NCI-H510A treated with DMSO at 0.1 percent for 48 hours (cell line): ENCODE data around the gene ROBO2.
A peak's percentile ranks its signal among the peaks of the same experiment; 100 is the strongest.

Experiments used
- DNase-seq: peaks from one replicate; lab custom pipeline; 2025; lab: John Stamatoyannopoulos, UW

Gene ROBO2

DNA sequence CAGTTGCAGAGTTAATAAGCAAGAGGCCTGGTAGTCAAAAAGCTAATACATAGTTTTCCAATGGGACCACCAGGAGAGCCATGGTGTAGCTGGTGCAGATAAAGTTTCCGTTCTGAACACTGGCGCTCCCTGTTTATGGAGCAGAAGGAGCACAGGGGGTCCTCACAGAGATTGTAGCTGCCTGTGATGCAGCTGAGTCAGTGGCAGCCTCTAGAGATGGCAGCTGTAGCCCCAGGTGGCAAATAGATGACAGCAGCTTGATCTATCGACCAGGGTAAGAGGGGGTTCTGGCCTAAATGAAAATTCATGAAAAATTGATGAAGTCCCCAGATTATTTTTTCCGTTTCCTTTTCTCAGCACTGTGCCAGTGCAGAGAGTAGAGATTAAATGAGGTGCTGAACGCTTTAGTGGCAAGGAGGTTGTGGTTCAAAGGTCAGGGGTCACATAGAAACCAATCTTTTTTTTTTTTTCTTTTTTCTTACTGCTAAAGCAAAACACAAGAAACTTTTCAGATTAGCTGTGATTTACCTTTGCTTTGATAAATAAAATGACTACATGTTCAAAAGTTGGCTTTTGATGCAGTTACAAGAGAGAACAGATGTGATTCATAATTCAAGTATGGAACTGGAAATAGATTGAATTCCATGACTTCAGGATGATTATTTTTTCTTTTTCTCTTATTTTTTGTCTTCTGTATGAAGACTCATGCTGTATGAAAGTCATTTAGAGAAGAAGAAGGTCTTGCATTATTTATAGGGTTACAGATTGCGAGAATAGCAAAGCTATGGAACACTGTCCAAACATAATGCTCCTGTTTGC lies 63.3 kb downstream of the ROBO2 start:
- no peak for DNase-seq

GRCh38 chr3:77122652-77123051 lies 82.8 kb downstream of the ROBO2 start:
- no peak for DNase-seq

DNA sequence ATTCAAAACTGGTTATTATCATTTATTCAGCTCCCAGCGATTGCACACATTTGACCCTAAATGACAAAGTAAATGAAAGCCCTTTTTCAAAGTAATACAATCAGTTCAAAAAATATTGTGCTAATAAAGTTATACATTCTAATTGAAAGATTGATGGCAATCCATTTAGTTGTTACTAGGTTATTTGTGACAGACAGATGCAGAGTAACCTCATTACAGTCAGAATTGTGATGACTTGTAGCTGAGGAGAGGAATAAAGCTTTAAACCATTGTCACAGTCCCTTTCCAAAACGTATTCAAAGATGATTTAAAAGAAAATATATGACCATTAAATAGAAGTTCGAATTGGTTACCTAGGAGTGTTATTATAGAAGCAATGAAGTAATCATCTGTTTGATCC lies 86.1 kb downstream of the ROBO2 start:
- DNase-seq: no peak

- DNase-seq: peak; percentile 56
Measured at GRCh38 chr3:77134769-77135168, 94.9 kb downstream of the ROBO2 start.

DNA sequence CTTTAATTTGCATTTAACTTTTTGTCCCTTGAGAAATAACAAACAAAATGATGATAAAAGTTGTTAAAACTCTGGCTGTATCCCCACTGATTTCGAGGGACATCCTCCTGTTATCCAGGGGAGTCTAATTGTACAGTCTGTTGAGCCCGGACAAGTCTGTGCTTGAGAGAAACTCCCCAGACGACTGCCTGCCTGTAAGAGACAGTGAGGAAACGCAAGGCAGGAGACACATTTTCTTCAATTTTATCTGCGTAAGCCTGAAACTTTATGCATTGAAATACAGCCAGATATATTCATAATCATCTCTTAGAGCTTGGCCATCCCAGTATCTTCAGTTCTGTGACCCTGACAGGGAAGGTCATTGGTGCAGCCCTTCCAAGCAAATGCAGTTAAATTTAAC lies 97.7 kb downstream of the ROBO2 start:
- no peak for DNase-seq

- no peak for DNase-seq
Measured at GRCh38 chr3:77139624-77140023, 99.7 kb downstream of the ROBO2 start.

GRCh38 chr3:77141423-77141822 lies 101.5 kb downstream of the ROBO2 start:
- DNase-seq: no peak

- no peak for DNase-seq
Measured at GRCh38 chr3:77142578-77142977, 102.7 kb downstream of the ROBO2 start.

- no peak for DNase-seq
Measured at GRCh38 chr3:77146004-77146403, 106.1 kb downstream of the ROBO2 start.

- DNase-seq: no peak
Measured at GRCh38 chr3:77147836-77148578, 108.1 kb downstream of the ROBO2 start.

- no peak for DNase-seq
Measured at GRCh38 chr3:77149382-77149781, 109.5 kb downstream of the ROBO2 start.

DNA sequence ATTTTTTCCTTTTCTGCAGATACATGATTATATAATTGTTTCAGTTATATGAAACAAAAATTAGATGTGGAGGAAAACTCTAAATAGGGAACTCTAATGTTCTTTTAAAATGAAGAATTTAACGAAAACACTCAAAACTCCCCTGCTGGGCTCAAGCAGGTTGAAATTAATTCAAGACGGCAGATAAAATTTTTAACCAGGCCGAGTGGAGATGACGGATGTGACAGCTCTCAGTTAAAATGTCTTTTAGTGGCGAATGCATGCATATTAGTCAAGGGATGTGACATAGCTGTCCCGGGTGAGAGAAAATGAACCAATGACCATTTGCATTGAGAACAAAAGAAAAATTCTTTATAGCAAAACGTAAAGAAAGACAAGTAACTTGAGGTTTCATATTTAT lies 110.1 kb downstream of the ROBO2 start:
- DNase-seq: no peak

GRCh38 chr3:77150759-77151158 lies 110.9 kb downstream of the ROBO2 start:
- DNase-seq: no peak

DNA sequence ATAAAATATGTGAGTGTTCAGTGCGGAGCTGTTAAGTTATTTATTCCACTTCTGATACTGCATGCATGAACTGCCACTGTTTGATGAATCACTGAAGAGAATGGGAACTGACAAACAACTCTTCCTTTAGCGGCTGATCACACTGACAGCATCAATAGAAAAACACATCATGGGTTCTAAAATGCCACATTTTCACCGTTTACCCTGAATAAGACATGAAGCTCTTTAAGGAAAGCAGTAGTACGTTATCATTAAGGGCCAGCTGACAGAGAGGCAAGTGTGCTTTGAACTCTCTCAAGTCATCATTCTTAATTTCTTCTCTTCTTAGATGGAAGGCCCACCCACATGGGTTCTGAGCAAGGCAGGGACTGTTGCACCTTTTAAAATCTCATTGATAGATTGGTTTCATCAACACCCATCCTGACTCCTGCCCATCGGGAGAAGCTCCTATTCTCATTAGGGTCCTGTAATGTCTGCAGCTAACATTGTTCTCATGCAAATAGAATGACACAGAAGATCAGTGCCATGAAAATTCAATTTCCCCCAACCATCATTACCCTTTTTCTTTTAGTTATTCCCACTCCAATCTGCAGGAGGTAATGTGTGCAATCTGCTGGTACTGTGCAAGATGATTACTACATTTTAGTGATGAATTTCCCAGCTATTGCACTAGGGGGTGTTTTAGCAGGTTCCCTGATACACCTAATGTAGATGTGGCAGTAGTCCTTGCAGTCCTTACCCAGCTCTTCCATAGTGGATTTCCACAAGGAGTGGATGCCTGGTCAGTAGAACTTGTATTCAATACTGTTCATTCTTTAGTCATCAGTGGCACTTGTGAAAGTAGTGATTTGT lies 119.1 kb downstream of the ROBO2 start:
- DNase-seq: no peak

DNA sequence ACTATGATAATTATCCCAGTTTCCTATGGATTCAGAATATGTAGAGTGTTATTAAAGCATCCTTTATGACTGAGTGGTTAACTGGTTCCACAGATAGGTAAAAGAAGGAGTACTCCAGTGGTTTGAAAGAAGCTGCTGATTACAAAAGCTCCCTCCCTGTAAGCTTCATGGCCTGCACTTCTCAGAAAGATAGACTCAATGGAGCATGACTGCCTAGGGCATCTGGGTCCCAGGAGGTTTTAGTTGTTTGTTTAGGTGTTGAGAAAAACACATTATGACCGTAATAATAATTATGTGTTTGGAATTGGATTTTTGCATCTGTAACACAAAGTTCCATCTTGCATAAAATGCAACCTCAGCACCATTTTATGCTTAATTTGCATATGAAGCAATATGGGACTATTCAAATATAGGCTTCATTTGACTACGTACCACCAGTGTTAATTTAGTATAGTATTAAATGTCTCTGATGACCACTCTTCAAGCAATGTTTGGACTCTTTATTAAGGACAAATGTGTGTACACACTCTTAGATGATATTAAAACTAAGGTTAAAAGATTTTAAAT lies 121.1 kb downstream of the ROBO2 start:
- peak; percentile 12 for DNase-seq

- DNase-seq: no peak
Measured at GRCh38 chr3:77169823-77170222, 129.9 kb downstream of the ROBO2 start.

DNA sequence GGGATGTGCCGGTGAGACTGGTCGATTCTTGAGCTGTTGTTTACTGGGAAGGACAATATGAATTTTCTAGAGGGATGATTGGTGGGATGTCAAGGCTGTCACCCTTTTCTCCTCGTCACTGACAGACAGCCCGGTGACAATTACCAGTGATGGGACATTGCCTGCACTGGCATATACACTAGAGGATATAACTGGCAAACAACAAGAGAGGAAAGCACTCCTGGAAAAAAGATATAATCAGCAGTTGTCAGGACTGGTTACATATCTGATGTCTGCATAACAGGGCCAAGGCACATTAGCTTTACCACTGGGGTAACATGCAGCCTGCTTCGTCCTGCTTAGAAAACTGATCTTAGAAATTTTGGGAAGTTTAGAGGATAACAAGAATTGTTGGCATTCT lies 131.1 kb downstream of the ROBO2 start:
- no peak for DNase-seq

DNA sequence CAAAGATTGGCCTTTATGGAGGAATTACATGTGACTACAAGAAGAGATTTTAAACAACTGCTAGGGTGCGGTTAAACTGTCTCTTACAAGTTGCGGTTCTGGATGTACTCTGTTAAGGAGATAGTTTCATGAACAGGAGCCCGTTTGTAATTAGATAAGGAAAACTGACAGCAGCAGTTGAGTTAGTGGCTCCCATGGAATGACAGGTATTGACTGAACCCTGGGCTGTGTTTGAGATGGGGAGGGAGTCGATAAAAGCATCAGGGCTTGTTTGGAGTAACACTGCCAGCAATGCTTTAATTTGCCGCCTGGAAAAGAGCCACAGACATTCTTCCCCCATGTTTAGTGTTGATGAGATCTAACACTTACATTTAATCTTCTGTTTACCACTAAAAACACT lies 139.9 kb downstream of the ROBO2 start:
- DNase-seq: no peak

DNA sequence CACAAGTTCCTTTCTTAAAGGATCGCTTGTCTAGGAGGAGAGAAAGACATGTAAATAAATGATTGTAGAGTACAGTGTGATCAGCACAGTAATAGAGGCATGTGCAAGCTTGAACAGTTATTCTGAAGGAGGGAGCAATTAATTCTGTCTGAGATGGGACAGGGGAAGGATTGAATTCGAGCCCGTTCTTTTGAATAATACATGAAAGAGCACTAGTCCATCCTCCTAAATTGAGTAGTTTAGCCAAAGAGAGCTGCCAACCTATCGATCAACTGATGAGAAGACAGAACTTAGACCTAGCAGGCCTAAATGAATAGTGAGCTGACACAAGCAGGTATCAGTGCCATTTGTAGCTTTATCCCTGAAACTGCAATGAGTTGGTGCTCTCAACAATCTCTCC lies 142.4 kb downstream of the ROBO2 start:
- DNase-seq: no peak

- DNase-seq: no peak
Measured at GRCh38 chr3:77186319-77186718, 146.4 kb downstream of the ROBO2 start.

- peak; percentile 14 for DNase-seq
Measured at GRCh38 chr3:77186728-77187127, 146.8 kb downstream of the ROBO2 start.

DNA sequence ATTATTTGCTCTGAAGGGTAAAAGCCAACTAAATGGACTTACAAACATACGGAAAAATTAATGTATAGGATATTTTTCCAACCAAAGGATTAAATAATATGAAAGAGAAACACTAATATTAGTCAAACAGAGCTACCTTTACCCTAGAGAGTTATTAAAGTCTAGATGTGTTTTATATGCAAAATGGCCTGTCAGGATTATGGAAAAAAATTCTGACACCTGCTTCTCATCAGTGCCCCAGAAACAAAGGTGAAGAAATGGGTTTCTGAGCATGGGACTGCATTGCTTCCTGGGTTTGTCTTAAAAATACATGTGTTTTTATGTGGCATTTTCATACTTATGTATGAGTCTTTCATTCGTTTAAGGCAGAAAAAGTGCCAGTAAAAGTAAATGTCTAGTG lies 148.3 kb downstream of the ROBO2 start:
- DNase-seq: no peak
